HEK293T (cell line): ENCODE measurements around the gene PTGER2.
A peak's percentile ranks its signal among the peaks of the same experiment; 100 is the strongest.

Source experiments
- CTCF ChIA-PET: fragments of 350-600 bp; formaldehyde crosslinking; extraction: SDS; loops from one replicate; lab custom pipeline; 2021; ENCODE audit warnings: antibody characterized with exemption, inconsistent platforms; lab: Yijun Ruan, JAX
- POLR2A ChIA-PET: fragments of 350-600 bp; formaldehyde crosslinking; extraction: SDS; loops from one replicate; lab custom pipeline; 2020; ENCODE audit warnings: antibody characterized with exemption, inconsistent platforms; lab: Yijun Ruan, JAX
- DNase-seq: peaks from one replicate; pipeline ENCODE4 v3.0.0; 2012; ENCODE audit warnings: mixed read lengths; ENCODE audit errors: extremely low spot score
- ARNT ChIP-seq: fragments of 450-650 bp; IDR thresholded peaks from 2 replicates; pipeline ENCODE4 v1.6.1; 2017; ENCODE audit warnings: mild to moderate bottlenecking
- BHLHE40 ChIP-seq: fragments of 450-650 bp; IDR thresholded peaks from 2 replicates; pipeline ENCODE4 v1.6.1; 2016; ENCODE audit warnings: mild to moderate bottlenecking, moderate library complexity, borderline replicate concordance
- CTBP1 ChIP-seq: fragments of 450-650 bp; IDR thresholded peaks from 2 replicates; pipeline ENCODE4 v1.6.1; 2016; ENCODE audit warnings: borderline replicate concordance
- ELF4 ChIP-seq: fragments of 450-650 bp; IDR thresholded peaks from 2 replicates; pipeline ENCODE4 v1.6.1; 2017; ENCODE audit warnings: antibody characterized with exemption
- FOXA1 ChIP-seq: fragments of 450-650 bp; IDR thresholded peaks from 2 replicates; pipeline ENCODE4 v1.6.1; 2016; ENCODE audit warnings: mild to moderate bottlenecking
- FOXK2 ChIP-seq: fragments of 450-650 bp; IDR thresholded peaks from 2 replicates; pipeline ENCODE4 v1.6.1; 2016; ENCODE audit warnings: mild to moderate bottlenecking
- FOXM1 ChIP-seq: fragments of 450-650 bp; IDR thresholded peaks from 2 replicates; pipeline ENCODE4 v1.6.1; 2017; ENCODE audit warnings: mild to moderate bottlenecking, borderline replicate concordance
- HDGF ChIP-seq: fragments of 450-650 bp; IDR thresholded peaks from 2 replicates; pipeline ENCODE4 v1.6.1; 2017; ENCODE audit warnings: antibody characterized with exemption, borderline replicate concordance
- L3MBTL2 ChIP-seq: fragments of 450-650 bp; conservative IDR thresholded peaks from 2 replicates; pipeline ENCODE4 v1.6.1; 2016; ENCODE audit warnings: mild to moderate bottlenecking
- LEF1 ChIP-seq: fragments of 450-650 bp; IDR thresholded peaks from 2 replicates; pipeline ENCODE4 v1.6.1; 2017; ENCODE audit warnings: mild to moderate bottlenecking, borderline replicate concordance
- NFRKB ChIP-seq: fragments of 450-650 bp; IDR thresholded peaks from 2 replicates; pipeline ENCODE4 v1.6.1; 2016; ENCODE audit warnings: mild to moderate bottlenecking, moderate library complexity
- SP1 ChIP-seq: fragments of 450-650 bp; IDR thresholded peaks from 2 replicates; pipeline ENCODE4 v1.6.1; 2017
- SUZ12 ChIP-seq: fragments of 450-650 bp; IDR thresholded peaks from 2 replicates; pipeline ENCODE4 v1.6.1; 2016; ENCODE audit warnings: mild to moderate bottlenecking
- TARDBP ChIP-seq: fragments of 450-650 bp; IDR thresholded peaks from 2 replicates; pipeline ENCODE4 v1.6.1; 2016
- ZNF384 ChIP-seq: fragments of 450-650 bp; IDR thresholded peaks from 2 replicates; pipeline ENCODE4 v1.6.1; 2016
- TF ChIP-seq, protein P1 (sequence below): fragments of 450-650 bp; IDR thresholded peaks from 2 replicates; pipeline ENCODE4 v1.6.1; 2016

PTGER2 gene

GRCh38 chr14:52299692-52300278, 14.3 kb upstream of the PTGER2 start:
- peak; percentile 43 for DNase-seq
- CTCF ChIA-PET, result interaction anchor here (0.6 to 1.2 kb wide), 9 partner anchors 10 to 230 kb away, joined by 3 to 11 read pairs (median 3); no protein-coding TSS in a partner anchor
- TF ChIP-seq, protein P1, sequence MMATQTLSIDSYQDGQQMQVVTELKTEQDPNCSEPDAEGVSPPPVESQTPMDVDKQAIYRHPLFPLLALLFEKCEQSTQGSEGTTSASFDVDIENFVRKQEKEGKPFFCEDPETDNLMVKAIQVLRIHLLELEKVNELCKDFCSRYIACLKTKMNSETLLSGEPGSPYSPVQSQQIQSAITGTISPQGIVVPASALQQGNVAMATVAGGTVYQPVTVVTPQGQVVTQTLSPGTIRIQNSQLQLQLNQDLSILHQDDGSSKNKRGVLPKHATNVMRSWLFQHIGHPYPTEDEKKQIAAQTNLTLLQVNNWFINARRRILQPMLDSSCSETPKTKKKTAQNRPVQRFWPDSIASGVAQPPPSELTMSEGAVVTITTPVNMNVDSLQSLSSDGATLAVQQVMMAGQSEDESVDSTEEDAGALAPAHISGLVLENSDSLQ, result no peak
- TF ChIP-seq LEF1 (no peak), NFRKB (no peak), HDGF (no peak), ZNF384 (no peak), FOXK2 (no peak), TARDBP (no peak), CTBP1 (no peak), FOXM1 (no peak), L3MBTL2 (no peak)

DNA sequence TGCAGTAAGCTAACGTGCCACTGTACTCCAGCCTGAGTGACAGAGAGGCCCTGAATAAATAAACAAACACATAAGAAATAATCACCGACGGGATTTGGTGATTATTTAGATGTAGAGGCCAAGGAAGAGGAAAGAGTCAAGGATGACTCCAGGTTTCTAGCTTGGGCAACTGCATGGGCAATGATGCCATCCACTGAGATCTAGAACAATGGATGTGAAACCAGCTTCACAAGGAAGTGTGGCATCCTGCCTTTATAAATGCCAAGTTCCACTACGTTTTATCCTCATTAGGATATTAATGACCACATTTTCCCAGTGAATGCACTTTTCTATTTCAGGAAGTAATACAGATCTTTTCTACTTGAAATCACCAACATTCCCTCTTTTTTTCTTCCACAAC, 10.9 kb upstream of the PTGER2 start:
- ChIA-PET CTCF (no interaction called here), POLR2A (no interaction called here)
- TF ChIP-seq CTBP1, result no peak
- no peak for TF ChIP-seq FOXM1
- TF ChIP-seq HDGF, result no peak
- TF ChIP-seq BHLHE40, result no peak
- TF ChIP-seq FOXA1, result no peak
- no peak for TF ChIP-seq SP1
- TF ChIP-seq NFRKB, result no peak
- no peak for TF ChIP-seq L3MBTL2
- no peak for TF ChIP-seq ELF4
- TF ChIP-seq ZNF384, result no peak
- TF ChIP-seq FOXK2, result no peak
- TF ChIP-seq, protein P1, result no peak
- TF ChIP-seq LEF1, result no peak
- TF ChIP-seq TARDBP, result no peak
- DNase-seq, result no peak

More at GRCh38 chr14:52299692-52300278, 14.3 kb upstream of the PTGER2 start:
- POLR2A ChIA-PET, result no interaction called here

DNA sequence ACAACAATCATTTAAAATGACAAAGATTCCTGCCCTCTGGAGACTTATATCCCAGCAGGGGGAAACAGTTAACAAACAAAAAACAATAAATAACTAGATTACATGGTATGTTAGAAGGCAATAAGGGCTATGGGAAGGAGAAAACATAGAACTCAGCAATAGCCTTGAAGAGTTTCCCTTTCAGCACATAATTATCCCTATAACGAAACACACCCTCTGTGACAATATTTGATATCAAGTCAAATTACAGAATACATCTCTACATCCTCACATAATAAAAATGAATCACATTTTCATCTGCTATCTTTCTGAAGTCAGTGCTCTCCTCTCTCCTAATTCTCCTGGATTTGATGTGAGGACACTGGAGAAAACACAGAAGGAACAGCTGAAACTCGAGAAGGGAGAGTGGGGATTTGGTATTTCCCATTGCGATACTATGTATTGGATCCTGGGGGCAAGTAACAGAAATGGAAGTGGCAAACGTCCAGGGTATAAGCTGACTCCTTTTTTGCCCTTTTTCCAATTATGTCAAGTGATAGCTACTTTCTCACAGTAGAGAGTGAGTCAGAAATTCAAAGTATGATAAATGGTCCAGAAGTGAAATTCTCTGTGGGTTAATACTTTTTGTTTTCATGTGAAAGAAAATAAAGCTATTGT, 9.7 kb upstream of the PTGER2 start:
- DNase-seq, result no peak
- no peak for TF ChIP-seq NFRKB
- no peak for TF ChIP-seq CTBP1
- TF ChIP-seq FOXM1, result no peak
- no peak for TF ChIP-seq FOXA1
- TF ChIP-seq ZNF384, result no peak
- no peak for TF ChIP-seq LEF1
- TF ChIP-seq FOXK2, result no peak
- TF ChIP-seq, protein P1, result no peak
- no peak for TF ChIP-seq SUZ12
- TF ChIP-seq SP1, result no peak
- TF ChIP-seq HDGF, result no peak
- no peak for TF ChIP-seq ARNT
- TF ChIP-seq L3MBTL2, result no peak
- TF ChIP-seq ELF4, result no peak
- TF ChIP-seq TARDBP, result no peak
- POLR2A ChIA-PET, result no interaction called here
- CTCF ChIA-PET, result no interaction called here

DNA sequence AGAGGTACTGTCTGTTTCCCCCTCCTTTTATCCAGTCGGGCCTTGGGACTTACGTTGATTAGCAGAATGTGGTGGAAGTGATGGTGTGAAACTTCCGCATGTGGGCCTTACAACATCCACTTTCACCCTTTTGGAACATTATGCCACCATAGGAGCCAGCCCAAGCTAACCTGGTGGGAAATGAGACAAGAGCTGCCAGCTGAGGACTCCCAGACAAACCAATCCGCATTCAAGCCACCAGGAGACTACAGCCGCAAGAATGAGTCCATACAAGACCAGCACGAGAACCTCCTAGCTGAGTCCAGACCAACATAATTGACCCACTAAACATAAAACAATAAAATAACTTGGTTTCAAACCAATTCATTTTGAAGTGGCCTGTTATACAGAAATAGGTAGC, 9.1 kb upstream of the PTGER2 start:
- POLR2A ChIA-PET, result no interaction called here
- TF ChIP-seq, protein P1, result no peak
- no peak for TF ChIP-seq NFRKB
- no peak for TF ChIP-seq HDGF
- TF ChIP-seq L3MBTL2, result no peak
- TF ChIP-seq TARDBP, result no peak
- TF ChIP-seq FOXA1, result no peak
- TF ChIP-seq ARNT, result no peak
- TF ChIP-seq FOXM1, result no peak
- no peak for TF ChIP-seq SP1
- no peak for TF ChIP-seq SUZ12
- no peak for TF ChIP-seq BHLHE40
- CTCF ChIA-PET, result no interaction called here

GRCh38 chr14:52307376-52307775, 6.7 kb upstream of the PTGER2 start:
- CTCF ChIA-PET, result no interaction called here
- no peak for DNase-seq
- POLR2A ChIA-PET, result no interaction called here
- no peak for TF ChIP-seq FOXK2
- TF ChIP-seq SP1, result no peak
- no peak for TF ChIP-seq ARNT
- TF ChIP-seq ZNF384, result no peak
- TF ChIP-seq, protein P1, result no peak
- no peak for TF ChIP-seq L3MBTL2
- TF ChIP-seq BHLHE40, result no peak
- TF ChIP-seq NFRKB, result no peak
- TF ChIP-seq SUZ12, result no peak

More for the DNA sequence above, 9.1 kb upstream of the PTGER2 start:
- no peak for DNase-seq
